ENCODE data around the gene CCDC146. TPM values are rescaled to one million over a fixed set of nuclear protein-coding genes. Genes with fewer than 3 reads are reported as not detected.

The CCDC146 gene
- total RNA-seq, 1 donor from 2014 or later = 4.5 TPM

DNA sequence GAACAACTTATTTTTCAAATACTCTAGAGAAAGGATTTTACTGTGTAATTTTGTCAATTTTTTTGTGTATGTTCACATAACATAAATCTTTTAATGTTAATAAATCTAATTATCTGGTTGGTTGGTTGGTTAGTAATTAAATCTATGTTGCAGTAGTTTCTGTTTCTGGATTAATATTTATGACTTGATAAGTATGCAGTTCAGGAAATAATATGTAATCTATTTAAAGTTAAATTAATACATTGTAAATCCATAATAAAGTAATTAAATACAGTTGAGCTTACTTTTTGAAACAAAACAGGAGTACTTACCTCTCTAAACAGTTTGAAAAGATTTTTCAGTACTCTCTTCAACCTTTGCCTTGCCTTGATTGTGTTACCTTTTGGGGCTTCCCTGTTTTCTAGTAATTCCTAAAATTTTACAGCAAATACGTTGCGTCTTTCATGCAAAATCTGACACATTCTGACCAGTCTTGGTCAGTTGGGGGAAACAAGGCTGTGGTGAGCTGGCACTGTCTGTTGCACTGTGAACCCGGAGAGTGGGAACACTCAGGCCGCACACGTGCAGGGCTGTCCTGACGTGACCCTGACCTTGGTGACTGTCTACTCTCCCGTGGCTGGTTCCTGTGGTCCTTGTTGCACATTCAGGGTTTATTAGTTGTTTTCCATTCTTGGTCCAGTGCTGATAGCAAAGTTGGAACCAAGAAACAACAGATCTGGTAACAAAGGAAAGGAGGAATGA lies 122.8 kb downstream of the CCDC146 start:
- no peaks in the 10 kb centered on the region for H3K9me3 Mint-ChIP-seq (ENCODE audit: unreplicated experiment)
- TF ChIP-seq, protein P1, sequence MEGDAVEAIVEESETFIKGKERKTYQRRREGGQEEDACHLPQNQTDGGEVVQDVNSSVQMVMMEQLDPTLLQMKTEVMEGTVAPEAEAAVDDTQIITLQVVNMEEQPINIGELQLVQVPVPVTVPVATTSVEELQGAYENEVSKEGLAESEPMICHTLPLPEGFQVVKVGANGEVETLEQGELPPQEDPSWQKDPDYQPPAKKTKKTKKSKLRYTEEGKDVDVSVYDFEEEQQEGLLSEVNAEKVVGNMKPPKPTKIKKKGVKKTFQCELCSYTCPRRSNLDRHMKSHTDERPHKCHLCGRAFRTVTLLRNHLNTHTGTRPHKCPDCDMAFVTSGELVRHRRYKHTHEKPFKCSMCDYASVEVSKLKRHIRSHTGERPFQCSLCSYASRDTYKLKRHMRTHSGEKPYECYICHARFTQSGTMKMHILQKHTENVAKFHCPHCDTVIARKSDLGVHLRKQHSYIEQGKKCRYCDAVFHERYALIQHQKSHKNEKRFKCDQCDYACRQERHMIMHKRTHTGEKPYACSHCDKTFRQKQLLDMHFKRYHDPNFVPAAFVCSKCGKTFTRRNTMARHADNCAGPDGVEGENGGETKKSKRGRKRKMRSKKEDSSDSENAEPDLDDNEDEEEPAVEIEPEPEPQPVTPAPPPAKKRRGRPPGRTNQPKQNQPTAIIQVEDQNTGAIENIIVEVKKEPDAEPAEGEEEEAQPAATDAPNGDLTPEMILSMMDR (IDR thresholded peaks at IDR 0.05; ENCODE audit: unreplicated experiment) = no peak
- no peaks in the 10 kb centered on the region for H3K4me1 Mint-ChIP-seq (ENCODE audit: unreplicated experiment)
- H3K27ac Mint-ChIP-seq (ENCODE audit: unreplicated experiment) = no peak overlapping the region
- no peak overlapping the region for H3K4me3 Mint-ChIP-seq (ENCODE audit: unreplicated experiment)
- H3K27me3 Mint-ChIP-seq (ENCODE audit: unreplicated experiment) = no peaks in the 10 kb centered on the region
- DNase-seq (ENCODE audit: low spot score) = no peak
- no peaks in the 10 kb centered on the region for H3K36me3 Mint-ChIP-seq (ENCODE audit: low read depth, unreplicated experiment)

DNA sequence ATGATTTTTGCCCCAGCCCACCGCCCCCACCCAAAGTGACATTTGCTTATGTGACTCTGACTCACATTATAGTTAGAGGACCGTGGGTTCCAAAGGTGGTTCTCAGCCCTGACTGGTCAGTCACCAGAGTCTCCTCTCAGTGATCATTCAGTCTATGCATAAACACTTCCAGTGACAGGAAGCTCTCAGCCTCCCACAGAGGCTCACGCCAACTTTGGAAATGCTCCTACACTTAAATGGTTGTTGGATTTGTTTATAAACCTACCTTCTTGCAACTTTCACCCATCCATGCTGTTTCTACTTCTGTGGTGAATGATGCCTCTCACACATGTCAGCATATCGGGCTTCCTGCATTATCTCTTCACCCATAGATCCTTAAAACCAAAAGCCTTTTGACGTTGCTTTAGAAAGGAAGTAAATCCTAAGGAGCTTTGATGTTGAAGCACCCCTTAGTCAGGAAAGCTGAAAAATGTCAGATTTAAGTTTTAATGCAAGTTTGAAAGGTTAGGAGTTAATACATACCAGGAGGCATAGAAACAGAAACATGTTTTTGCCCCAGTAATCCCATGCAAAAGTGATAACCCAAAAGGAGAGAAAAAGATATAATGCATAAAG lies 123.7 kb downstream of the CCDC146 start:
- no peak for DNase-seq (ENCODE audit: low spot score)
- Mint-ChIP-seq H3K27me3 (ENCODE audit: unreplicated experiment) (no peaks in the 10 kb centered on the region), H3K27ac (ENCODE audit: unreplicated experiment) (no peak overlapping the region), H3K36me3 (ENCODE audit: low read depth, unreplicated experiment) (no peaks in the 10 kb centered on the region), H3K9me3 (ENCODE audit: unreplicated experiment) (no peaks in the 10 kb centered on the region), H3K4me3 (ENCODE audit: unreplicated experiment) (no peak overlapping the region), H3K4me1 (ENCODE audit: unreplicated experiment) (peaks cover 3% of the 10 kb centered on the region)
- TF ChIP-seq, protein P1 (IDR thresholded peaks at IDR 0.05; ENCODE audit: unreplicated experiment) = no peak

DNA sequence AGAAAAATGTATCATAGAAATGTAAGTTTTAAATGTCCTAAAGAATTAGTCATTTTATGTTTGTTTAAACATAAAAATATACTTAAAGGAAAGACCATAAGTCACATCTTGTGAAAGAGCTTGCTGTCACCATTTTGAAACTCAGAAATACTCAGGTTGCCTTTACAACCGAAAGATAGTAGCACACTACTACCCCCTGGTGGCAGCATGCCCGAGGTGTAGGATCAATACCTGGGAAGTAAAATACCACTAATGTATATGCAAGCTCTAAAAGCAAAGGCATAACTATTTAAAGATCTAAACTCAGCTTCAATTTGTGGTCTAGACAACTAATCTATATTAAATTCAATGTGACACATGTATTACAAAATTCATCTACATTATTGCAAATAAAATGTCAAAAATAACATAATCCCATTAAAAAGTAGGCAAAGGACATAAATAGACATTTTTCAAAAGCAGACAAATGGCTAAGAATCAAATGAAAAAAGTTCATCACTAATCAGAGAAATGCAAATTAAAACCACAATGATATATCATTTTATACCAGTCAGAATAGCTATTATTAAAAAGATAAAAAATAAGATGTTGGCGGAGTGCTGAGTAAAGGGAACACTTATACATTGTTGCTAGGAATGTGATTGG lies 124.9 kb downstream of the CCDC146 start:
- TF ChIP-seq, protein P1 (IDR thresholded peaks at IDR 0.05; ENCODE audit: unreplicated experiment) = peak; percentile 93
- Mint-ChIP-seq H3K9me3 (ENCODE audit: unreplicated experiment) (no peaks in the 10 kb centered on the region), H3K4me1 (ENCODE audit: unreplicated experiment) (peaks cover 3% of the 10 kb centered on the region), H3K4me3 (ENCODE audit: unreplicated experiment) (no peak overlapping the region), H3K36me3 (ENCODE audit: low read depth, unreplicated experiment) (no peaks in the 10 kb centered on the region), H3K27ac (ENCODE audit: unreplicated experiment) (no peak overlapping the region), H3K27me3 (ENCODE audit: unreplicated experiment) (no peaks in the 10 kb centered on the region)
- peak; percentile 86 for DNase-seq (ENCODE audit: low spot score)

DNA sequence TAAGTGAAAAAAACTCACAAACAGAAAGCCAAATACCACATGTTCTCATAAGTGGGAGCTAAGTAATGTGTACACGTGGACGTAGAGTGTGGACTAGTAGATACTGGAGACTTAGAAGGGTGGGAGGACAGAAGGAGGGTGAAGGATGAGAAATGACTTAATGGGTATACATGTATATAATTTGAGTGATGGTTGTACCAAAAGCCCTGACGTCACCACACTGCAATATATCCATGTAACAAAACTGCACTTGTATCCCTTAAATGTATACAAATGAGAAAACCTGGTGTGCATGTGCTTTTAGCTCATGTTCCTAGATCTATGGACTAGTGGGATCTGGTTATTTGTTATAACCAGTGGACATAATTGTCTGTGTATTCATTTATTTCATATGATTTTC lies 125.7 kb downstream of the CCDC146 start:
- Mint-ChIP-seq H3K36me3 (ENCODE audit: low read depth, unreplicated experiment) (no peaks in the 10 kb centered on the region), H3K4me3 (ENCODE audit: unreplicated experiment) (no peak overlapping the region), H3K4me1 (ENCODE audit: unreplicated experiment) (peaks cover 3% of the 10 kb centered on the region), H3K27me3 (ENCODE audit: unreplicated experiment) (no peaks in the 10 kb centered on the region), H3K9me3 (ENCODE audit: unreplicated experiment) (no peaks in the 10 kb centered on the region), H3K27ac (ENCODE audit: unreplicated experiment) (no peak overlapping the region)
- TF ChIP-seq, protein P1 (IDR thresholded peaks at IDR 0.05; ENCODE audit: unreplicated experiment) = no peak
- no peak for DNase-seq (ENCODE audit: low spot score)

DNA sequence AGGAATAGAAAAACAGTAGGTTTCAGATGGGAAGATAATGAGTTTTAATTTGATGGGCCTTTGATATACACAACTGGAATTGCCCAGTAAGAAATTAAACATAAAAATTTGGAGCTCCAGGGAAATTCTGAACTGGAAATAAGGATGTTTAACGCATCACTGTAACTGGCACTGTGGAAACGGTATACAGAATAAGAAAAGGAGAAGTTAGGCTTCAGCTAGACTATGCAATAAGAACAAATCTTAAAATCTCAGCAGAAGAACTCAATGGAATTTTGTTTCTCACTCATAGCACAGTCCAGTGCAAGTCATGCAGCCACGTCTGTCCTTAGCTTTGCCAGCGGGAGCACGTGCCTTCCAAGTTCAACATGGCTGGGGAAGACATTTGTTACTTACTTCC lies 130.1 kb downstream of the CCDC146 start:
- Mint-ChIP-seq H3K4me3 (ENCODE audit: unreplicated experiment) (no peak overlapping the region), H3K36me3 (ENCODE audit: low read depth, unreplicated experiment) (no peaks in the 10 kb centered on the region), H3K27me3 (ENCODE audit: unreplicated experiment) (no peaks in the 10 kb centered on the region), H3K4me1 (ENCODE audit: unreplicated experiment) (peaks cover 3% of the 10 kb centered on the region), H3K9me3 (ENCODE audit: unreplicated experiment) (no peaks in the 10 kb centered on the region), H3K27ac (ENCODE audit: unreplicated experiment) (no peak overlapping the region)
- no peak for DNase-seq (ENCODE audit: low spot score)
- TF ChIP-seq, protein P1 (IDR thresholded peaks at IDR 0.05; ENCODE audit: unreplicated experiment) = no peak
